WI38 (cell line): ENCODE measurements around the gene ABHD12.
"Not testable (repeated sequence)": the region's sequence is repeated elsewhere in the genome, so short reads cannot be mapped to it uniquely, and the experiment has no call there.

Source experiments
- H3K4me3 ChIP-seq: 2 replicates; pipeline ENCODE4 v1.5.1; 2011; ENCODE audit warnings: low read depth, mild to moderate bottlenecking, control low read depth, low read length
- CTCF ChIP-seq: IDR thresholded peaks from 2 replicates; pipeline ENCODE4 v1.5.1; 2012; ENCODE audit warnings: low read depth, mild to moderate bottlenecking, control low read depth, low read length

The ABHD12 gene

GRCh38 chr20:25408890-25409289, 18.3 kb upstream of the ABHD12 start:
- no peak for TF ChIP-seq CTCF
- H3K4me3 ChIP-seq, result peak overlapping the region; percentile 89

GRCh38 chr20:25408170-25408547, 17.5 kb upstream of the ABHD12 start:
- TF ChIP-seq CTCF, result no peak
- H3K4me3 ChIP-seq, result peak overlapping the region; percentile 89

GRCh38 chr20:25407311-25408169, 16.9 kb upstream of the ABHD12 start, which contains the start of gene GINS1:
Gene GINS1 (plus strand): TSS chr20:25407673. CDS start chr20:25407821, 148 bp downstream.
- H3K4me3 ChIP-seq, result peak within 1 kb of the TSS; percentile 89
- no peak for TF ChIP-seq CTCF

GRCh38 chr20:25402583-25402982, 11.9 kb upstream of the ABHD12 start:
- H3K4me3 ChIP-seq, result no peak overlapping the region
- TF ChIP-seq CTCF, result no peak

- not testable (repeated sequence) for H3K4me3 ChIP-seq
Observed at GRCh38 chr20:25400291-25400732, 9.7 kb upstream of the ABHD12 start.

- H3K4me3 ChIP-seq, result no peak overlapping the region
Observed at GRCh38 chr20:25399037-25399430, 8.4 kb upstream of the ABHD12 start.

GRCh38 chr20:25398376-25399036, 7.9 kb upstream of the ABHD12 start:
- no peak overlapping the region for H3K4me3 ChIP-seq
- no peak for TF ChIP-seq CTCF

More at GRCh38 chr20:25399037-25399430, 8.4 kb upstream of the ABHD12 start:
- TF ChIP-seq CTCF, result 0 out of 2 replicates have a peak, but pooled peaks have one; percentile 17
